GM21723 (cell line): Measurements from ENCODE around the gene JADE2.
"Not testable (repeated sequence)": the region's sequence is repeated elsewhere in the genome, so short reads cannot be mapped to it uniquely, and the experiment has no call there.

Experiments
- ATAC-seq: cut with Tn5 transposase; IDR thresholded peaks from one replicate; pipeline ENCODE4 v1.9.1; 2021; ENCODE audit warnings: mild to moderate bottlenecking, moderate library complexity; ENCODE audit not compliant: unreplicated experiment

JADE2 gene

GRCh38 chr5:134507452-134507851 lies 18.0 kb upstream of the JADE2 start:
- ATAC-seq, result no peak

- no peak for ATAC-seq
Observed at GRCh38 chr5:134508521-134509195, 16.8 kb upstream of the JADE2 start.

DNA sequence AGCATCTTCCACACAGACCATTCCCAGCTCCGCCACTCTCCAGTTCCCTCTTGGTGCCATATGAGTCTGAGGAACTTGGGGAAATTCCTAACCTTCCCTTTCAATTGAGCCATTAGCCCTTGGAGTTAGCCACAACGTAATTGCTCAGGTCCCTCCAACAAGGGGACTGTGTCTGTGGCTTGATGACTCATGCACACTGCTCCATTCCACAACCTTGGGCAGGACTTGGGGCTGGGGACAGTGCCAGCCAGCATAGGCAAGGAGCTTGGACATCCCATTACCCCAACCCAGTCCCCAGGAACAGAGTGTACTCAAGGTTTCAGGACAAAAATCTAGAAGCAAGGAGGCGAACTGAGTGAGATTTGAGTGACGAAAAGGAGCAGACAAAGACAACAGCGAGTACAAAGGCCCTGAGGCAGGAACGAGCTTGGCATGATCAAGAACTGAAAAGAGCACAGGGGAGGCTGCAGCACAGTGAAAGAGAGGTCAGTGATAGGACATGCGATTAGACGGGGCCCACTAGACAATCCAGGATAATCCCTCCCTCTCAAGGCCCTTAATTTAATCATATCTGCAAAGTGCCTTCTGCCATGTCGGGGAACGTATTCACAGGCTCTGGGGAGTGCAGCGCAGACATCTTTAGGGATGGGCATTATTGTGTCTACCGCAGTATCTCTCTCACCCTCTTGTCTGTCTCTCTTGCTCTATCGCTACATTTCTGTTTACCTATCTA lies 16.0 kb upstream of the JADE2 start:
- ATAC-seq, result no peak

GRCh38 chr5:134510970-134511795 lies 14.3 kb upstream of the JADE2 start:
- ATAC-seq, result no peak

GRCh38 chr5:134511796-134512660 lies 13.4 kb upstream of the JADE2 start:
- no peak for ATAC-seq

GRCh38 chr5:134512661-134512999 lies 12.8 kb upstream of the JADE2 start:
- ATAC-seq, result no peak

DNA sequence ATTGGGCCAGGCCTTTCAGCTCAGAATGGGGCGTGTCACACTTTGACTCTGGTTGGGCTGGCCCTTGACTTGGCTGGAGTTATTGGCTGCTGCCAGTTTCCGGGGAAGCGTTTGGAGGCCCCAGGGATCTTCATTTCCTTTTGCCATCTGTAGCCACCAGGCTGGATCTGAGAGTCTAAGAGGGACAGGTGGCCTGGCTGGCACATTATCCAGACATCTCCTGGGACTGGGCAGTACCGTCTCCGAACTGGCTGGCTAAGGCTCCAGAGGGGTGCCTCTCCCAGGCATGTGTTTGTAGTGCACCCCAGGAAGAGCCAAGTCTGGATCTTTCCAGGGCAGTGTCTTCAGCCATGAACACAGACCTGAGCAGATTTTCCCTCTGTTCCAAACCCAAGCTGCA lies 9.7 kb upstream of the JADE2 start:
- ATAC-seq, result no peak

- not testable (repeated sequence) for ATAC-seq
Observed at GRCh38 chr5:134516984-134517383, 8.5 kb upstream of the JADE2 start.

DNA sequence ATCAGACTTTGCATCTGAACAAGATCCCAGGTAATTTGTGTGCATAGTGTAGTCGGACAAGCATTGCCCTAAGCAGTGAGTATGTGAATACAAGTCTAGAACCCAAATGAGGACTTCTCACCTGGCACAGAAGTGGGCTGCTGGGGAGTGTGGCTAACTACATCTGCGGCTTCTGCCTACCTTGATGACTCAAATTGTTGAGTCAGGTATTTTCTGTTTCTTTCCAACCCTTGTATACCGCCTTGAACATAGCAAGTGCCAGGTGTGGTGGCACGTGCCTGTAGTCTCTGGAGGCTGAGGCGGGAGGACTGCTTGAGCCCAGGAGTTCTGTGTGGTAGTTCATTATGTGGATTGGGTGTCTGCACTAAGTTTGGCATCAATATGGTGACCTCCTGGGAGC lies 7.9 kb upstream of the JADE2 start:
- no peak for ATAC-seq

DNA sequence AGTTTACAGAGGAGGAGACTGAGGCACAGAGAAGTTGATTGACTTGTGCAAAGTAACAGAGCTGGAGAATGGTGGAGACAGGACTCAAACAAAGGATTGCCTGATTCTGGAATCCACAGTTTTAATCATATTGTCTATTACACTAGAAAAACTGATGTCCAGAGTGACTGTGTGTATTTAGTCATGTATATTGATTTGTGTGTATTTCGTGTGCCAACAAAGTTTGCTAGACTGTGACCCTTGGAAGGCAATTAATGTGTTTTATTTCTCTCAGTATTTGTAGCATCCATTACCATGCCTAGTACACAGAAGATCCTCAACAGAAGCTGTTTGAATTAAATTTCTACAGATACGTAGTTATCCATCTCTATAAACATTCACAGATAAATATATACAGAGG lies 5.5 kb upstream of the JADE2 start:
- no peak for ATAC-seq

- no peak for ATAC-seq
Observed at GRCh38 chr5:134521841-134522240, 3.6 kb upstream of the JADE2 start.

DNA sequence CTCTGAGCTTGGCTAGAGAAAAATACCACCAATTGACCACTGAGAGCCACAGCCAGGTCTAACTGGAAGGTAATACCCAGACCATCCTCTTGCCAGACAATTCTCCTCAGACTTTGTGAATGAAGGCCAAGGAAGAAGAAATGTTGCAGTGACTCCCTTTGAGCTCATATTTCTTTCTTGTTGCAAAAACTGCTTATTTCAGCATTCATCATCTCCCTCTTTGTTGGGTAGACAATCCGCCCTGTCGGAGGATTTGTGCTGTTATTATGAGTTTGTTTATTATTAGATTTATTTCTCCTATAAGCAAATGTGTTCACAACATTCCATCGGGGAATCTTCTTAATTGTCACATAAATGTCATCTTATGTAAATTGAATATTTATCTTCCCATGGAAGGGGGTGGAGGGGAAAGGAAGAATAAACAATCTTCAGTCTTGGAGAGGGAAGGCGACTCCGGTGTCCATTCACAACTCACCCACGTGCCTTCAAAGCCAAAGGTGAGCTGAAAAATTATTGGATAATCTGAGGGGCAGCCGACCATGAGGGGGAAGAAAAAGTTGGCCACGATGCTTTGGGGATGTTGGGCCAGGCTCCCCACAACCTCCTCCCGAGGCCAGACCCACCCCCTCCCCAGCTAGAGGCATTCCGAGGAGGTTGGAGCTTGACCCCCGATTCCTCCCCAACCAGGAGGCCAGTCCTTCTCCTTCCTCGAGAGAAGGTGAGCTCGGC lies 1.8 kb upstream of the JADE2 start:
- no peak for ATAC-seq

DNA sequence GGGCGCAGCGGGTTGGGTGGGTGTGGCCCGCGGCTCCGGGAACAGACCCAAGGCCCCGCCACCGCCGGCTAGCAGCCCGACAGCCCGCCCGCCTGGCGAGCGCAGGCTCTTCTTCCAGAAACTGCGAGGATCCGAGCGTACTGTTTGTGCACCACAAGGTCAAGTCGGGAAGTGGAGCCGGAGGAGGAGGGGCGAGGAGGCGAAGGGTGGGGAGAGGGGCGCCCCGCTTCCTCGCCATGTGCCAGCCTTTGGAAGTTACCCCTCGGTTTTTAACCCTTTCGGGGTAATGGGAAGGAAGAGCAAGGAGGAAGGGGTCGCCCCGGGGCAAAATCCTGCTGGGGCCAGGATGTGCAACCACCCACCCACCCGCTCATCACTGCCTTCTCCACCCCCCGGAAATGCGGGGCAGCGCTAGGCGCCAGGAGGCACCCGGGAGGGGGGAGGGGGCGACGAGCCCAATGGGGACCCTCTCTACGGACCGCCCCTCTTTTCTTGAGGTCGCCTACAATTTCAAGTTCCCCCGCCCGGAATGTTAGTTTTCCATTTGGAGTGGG lies 1.1 kb upstream of the JADE2 start:
- peak; percentile 19 for ATAC-seq

DNA sequence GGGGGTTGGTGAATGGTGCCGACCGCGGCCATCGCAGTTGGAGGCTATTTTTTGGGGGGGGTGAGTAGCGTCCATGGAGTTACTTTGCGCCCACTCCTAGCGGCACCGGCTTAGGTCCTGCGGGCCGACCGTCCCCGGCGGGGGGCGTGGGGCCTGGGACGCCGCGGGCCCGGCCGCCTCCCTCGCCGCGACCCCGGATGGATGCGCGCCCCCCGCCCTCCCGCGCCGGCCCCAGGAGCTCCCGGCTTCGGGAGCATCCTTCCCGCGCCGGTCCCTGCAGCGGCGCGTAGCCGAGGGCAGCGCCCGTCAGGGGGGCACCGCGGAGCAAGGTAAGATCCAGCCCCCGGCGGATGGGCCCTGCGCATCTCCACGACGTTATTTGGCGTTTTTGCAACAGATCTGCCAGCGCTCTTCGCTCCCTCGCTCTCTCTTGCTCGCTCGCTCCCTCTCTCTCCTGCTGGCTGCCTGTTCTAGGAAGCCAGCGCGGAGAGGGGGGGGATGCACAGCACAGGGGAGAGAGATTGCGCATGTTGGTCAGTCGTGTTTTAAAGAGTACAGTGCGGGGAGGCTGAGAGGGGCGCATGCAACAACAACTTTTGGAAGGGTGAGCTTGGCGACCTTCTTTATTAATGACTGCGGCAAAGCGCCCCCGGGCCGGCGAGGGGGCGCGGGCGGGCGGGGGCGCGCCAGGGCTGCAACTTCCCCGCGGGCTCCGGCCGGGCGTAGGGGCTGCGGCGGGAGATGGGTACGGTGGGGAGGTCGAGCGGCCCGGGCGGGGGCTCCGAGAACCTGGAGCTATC lies 413 bp downstream of the JADE2 start:
- ATAC-seq, result peak; percentile 14

- ATAC-seq, result peak; percentile 34
Observed at GRCh38 chr5:134526483-134527155, 1.1 kb downstream of the JADE2 start.

DNA sequence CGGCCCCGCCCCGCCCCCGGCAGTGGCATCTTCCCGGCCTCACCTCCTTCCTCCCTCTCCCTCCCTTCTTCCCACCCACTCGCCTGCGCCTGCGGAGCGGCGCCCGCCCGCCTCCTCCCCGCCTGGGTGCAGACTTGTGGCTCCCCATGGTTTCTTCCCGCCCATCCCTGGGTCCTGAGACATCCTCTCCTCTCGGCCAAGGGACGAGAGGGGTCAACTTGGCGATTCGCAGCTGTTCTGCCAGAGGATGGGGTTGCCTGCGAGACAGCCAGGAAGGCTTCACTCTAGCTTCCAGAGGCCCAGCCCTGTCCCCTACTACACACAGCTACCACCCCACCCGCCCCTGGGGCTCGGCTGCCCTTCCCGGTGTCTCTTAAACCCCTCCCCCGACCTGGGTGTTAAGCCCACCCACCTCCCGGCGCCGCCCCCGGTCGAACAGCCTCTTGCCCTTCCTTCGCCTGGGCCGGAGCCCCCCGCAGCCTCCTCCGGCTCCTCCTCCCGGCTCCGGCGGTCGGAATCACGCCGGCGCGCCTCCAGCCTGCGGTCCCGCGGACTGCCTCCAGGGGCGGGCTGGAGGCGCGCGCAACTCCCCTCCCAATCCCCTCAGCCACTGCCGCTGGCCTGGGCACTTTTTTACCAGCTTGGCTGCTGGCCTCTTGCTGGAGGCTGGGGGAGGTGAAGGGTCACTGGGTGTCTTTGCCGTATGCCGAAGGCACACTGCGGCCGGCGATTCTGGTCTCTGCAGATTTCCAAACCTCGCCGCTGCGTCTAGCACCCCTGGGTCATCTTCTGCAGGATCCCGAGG lies 1.9 kb downstream of the JADE2 start:
- ATAC-seq, result peak; percentile 44

DNA sequence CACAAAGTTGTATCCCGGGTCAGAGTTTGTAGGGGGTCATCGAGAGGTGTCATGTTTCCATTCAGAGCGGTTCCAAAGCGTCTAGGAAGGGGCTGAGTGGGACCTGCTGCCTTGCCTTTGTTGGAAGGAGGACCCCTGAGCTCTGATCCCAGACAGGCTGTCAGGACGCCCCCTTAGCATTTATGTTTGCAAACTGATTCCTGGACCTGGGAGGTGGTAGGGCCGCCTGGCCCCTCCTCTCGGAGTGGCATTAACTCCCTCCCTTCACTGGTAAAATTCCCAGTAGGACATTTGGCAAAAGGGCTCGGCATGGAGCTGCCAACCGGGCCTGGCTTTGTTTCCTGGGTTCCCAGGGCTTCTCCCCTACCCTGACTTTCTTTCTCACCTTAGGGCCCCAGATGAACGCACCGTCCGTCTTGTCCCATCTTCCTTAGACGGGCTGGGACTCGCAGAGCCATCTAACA lies 2.5 kb downstream of the JADE2 start:
- ATAC-seq, result no peak

DNA sequence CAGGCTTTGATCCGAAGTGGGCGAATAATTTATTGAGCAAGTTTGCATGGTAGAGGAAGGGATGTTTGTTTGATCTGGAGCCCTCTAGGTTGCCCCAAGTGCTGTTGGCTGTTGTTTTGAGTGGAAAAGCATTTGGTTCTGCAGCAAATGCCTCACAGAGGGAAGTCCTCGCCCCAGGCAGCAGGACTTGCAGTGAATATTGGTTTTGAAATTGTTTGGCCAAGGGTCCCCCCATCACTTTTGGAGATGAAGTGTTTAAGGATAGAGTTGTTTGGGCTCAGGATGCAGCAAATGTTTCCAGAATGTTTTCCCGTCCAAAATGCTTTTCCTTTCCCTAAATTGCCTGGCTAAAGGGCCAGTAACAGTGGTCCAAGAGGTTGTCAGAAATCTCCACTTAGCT lies 3.1 kb downstream of the JADE2 start:
- ATAC-seq, result no peak
